Caco-2 (cell line): ENCODE data around the gene ABL1. TPM values are rescaled to one million over a fixed set of nuclear protein-coding genes. Genes with fewer than 3 reads are reported as not detected.

Experiments
- BruUV-seq: library from RNA; stranded (reverse); fragments of 400-500 nt; replicated peaks from 2 replicates; lab custom pipeline; 2021; lab: Mats Ljungman, UMichigan
- CTCF ChIA-PET: fragments of 300-600 bp; sonication (Branson Sonifier 250); formaldehyde crosslinking; loops from one replicate; lab custom pipeline; 2022; ENCODE audit warnings: antibody characterized with exemption; lab: Charles Lee
- POLR2A ChIA-PET: fragments of 300-600 bp; sonication (Branson Sonifier 250); formaldehyde crosslinking; loops from one replicate; lab custom pipeline; 2022; ENCODE audit warnings: antibody characterized with exemption; lab: Charles Lee
- DNase-seq, 2 experiments: peaks; one replicate each; pipeline versions ENCODE4 v3.0.0 to v3.0.0-alpha.2; 2020 to 2022
- H3K27me3 ChIP-seq: replicated peaks from 2 replicates; pipeline ENCODE4 v1.6.0; 2011; ENCODE audit warnings: low read length; ENCODE audit not compliant: control insufficient read depth, insufficient read depth
- H3K36me3 ChIP-seq: 2 replicates; pipeline ENCODE4 v1.5.1; 2011; ENCODE audit warnings: low read length; ENCODE audit not compliant: control insufficient read depth, insufficient read depth
- H3K4me1 ChIP-seq: fragments of 250-450 bp; sonication (Bioruptor Pico); 2 replicates; pipeline ENCODE4 v1.5.1; 2020; ENCODE audit warnings: mild to moderate bottlenecking
- H3K4me3 ChIP-seq: 2 replicates; pipeline ENCODE4 v1.5.1; 2011; ENCODE audit warnings: low read depth, mild to moderate bottlenecking, control low read depth, low read length
- H3K9me3 ChIP-seq: fragments of 250-450 bp; sonication (Bioruptor Pico); 2 replicates; pipeline ENCODE4 v1.5.1; 2020; ENCODE audit warnings: mild to moderate bottlenecking, moderate library complexity
- H3K27ac Mint-ChIP-seq: one replicate; pipeline ENCODE4 v1.8.0; 2022; ENCODE audit warnings: mixed read lengths; ENCODE audit not compliant: unreplicated experiment
- H3K27me3 Mint-ChIP-seq: one replicate; pipeline ENCODE4 v1.8.0; 2022; ENCODE audit warnings: mixed read lengths; ENCODE audit not compliant: insufficient read depth, unreplicated experiment
- H3K36me3 Mint-ChIP-seq: one replicate; pipeline ENCODE4 v1.8.0; 2022; ENCODE audit warnings: mild to moderate bottlenecking, mixed read lengths; ENCODE audit not compliant: insufficient read depth, unreplicated experiment
- H3K4me1 Mint-ChIP-seq: one replicate; pipeline ENCODE4 v1.8.0; 2022; ENCODE audit warnings: low read depth, mixed read lengths; ENCODE audit not compliant: unreplicated experiment
- H3K4me3 Mint-ChIP-seq: one replicate; pipeline ENCODE4 v1.8.0; 2022; ENCODE audit warnings: mild to moderate bottlenecking, moderate library complexity, mixed read lengths; ENCODE audit not compliant: unreplicated experiment
- H3K9me3 Mint-ChIP-seq: one replicate; pipeline ENCODE4 v1.8.0; 2022; ENCODE audit warnings: mixed read lengths; ENCODE audit not compliant: unreplicated experiment
- intact Hi-C: fragments of 100-400 bp; cut with micrococcal nuclease; formaldehyde crosslinking; loops from one replicate; pipeline ENCODE4 v1.10.0; 2022; ENCODE audit not compliant: unreplicated experiment
- total RNA-seq: library from RNA; stranded (reverse); gene quantifications from 2 replicates; pipeline ENCODE4 v1.2.3, GENCODE V29; 2022
- TF ChIP-seq, protein P1 (sequence below), 2 experiments: fragments of 200-600 bp in 1 of 2; IDR thresholded peaks; 1 replicate in 1 of 2; 2 replicates in 1 of 2; pipeline versions ENCODE4 v1.5.1 to v1.8.0; 2011 to 2022; ENCODE audit warnings: antibody characterized with exemption in 1 of 2, control low read depth in 1 of 2, inconsistent platforms in 1 of 2, low read depth in 1 of 2, low read length in 1 of 2, mild to moderate bottlenecking in 1 of 2, moderate library complexity in 1 of 2; ENCODE audit not compliant: insufficient read depth in 1 of 2, severe bottlenecking in 1 of 2, unreplicated experiment in 1 of 2

Gene ABL1
- total RNA-seq, 1 experiment from 2014 or later, result 55.2 TPM

DNA sequence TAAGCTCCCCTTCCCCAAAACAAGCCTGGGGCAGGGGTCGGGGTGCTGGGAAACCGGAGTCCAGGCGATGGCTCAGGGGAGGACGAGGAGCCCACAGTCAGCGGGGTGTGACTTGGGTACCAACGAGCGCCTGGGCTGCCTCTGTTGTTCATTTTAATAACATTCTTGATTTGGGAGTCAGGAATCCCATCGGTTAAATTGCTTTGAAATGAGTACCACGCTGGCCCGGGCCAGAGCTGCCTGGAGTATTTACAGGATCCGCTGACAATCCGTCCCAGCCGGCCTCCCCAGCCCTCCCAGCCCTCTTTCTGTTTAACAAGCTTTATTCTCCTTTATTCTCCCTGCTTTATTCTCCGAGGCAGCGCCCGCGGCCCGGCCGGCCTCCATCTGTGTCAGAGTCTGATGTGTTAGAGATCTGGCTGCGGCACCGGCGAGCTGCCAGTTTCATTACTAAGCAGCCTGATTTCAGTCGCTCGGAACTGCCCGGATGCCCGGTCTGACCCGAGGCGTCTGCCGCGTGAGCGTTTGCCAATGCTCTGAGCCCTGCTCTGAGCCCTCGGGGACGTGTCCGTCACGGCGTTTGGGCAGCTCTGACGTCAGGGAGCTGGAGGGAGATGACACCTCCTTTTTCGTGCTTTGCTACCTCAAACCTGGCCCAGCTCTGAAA, 78.0 kb downstream of the ABL1 start:
- Histone ChIP-seq H3K27me3 (no peaks in the 10 kb centered on the region), H3K4me1 (no peaks in the 10 kb centered on the region), H3K36me3 (no peaks in the 10 kb centered on the region), H3K9me3 (no peaks in the 10 kb centered on the region), H3K4me3 (no peak overlapping the region)
- Mint-ChIP-seq H3K27me3 (peaks cover 8% of the 10 kb centered on the region), H3K4me1 (no peaks in the 10 kb centered on the region), H3K27ac (no peak overlapping the region), H3K9me3 (no peaks in the 10 kb centered on the region), H3K36me3 (no peaks in the 10 kb centered on the region), H3K4me3 (no peak overlapping the region)
- CTCF ChIA-PET, result no interaction called here
- POLR2A ChIA-PET, result no interaction called here
- no peak for DNase-seq
- TF ChIP-seq, protein P1, sequence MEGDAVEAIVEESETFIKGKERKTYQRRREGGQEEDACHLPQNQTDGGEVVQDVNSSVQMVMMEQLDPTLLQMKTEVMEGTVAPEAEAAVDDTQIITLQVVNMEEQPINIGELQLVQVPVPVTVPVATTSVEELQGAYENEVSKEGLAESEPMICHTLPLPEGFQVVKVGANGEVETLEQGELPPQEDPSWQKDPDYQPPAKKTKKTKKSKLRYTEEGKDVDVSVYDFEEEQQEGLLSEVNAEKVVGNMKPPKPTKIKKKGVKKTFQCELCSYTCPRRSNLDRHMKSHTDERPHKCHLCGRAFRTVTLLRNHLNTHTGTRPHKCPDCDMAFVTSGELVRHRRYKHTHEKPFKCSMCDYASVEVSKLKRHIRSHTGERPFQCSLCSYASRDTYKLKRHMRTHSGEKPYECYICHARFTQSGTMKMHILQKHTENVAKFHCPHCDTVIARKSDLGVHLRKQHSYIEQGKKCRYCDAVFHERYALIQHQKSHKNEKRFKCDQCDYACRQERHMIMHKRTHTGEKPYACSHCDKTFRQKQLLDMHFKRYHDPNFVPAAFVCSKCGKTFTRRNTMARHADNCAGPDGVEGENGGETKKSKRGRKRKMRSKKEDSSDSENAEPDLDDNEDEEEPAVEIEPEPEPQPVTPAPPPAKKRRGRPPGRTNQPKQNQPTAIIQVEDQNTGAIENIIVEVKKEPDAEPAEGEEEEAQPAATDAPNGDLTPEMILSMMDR (IDR thresholded peaks at IDR 0.05; ENCODE audit: insufficient read depth in 1 of 2, low read depth in 1 of 2, low read length in 1 of 2, severe bottlenecking in 1 of 2, unreplicated experiment in 1 of 2), result no peak
- intact Hi-C loops, result no loop called here
- BruUV-seq, result no TSS peak

DNA sequence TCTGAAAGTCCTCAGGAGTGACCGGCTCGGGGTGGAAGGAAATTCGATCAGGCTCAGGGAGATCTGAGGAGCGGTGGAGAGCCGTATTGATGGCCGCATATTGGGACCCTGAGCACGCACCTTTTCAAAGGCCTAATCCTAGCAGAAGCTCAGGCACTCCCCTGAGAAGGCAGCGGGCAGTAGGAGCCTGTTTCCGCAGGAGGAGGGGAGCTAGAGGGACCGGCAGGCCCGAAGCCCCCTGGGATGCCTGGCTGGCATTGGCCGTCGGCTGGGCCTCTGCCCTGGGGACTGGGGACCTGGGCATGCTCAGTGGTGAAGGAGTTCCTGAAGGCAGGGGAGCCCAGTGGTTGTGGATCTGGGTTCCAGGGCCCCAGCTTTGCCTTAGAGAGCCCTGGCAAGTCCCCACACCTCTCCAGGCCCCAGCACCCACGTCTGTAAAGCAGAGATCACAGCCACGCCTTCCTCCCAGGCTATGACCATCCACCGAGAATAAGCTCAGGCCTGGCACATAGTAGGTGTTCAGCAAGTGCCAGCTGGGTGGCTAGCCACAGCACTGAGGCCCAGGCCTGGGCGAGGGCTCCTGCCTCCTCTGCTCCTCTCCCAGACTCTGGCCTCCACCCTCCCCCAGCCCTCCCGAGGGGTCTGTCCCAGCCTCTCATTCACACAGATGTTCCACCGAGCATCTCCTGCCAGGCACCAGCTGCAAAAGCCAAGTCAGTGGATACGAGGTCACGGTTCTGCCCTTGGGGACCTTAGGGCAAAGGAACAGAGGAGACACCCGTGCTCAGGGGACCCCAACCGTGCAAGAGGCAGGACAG, 78.8 kb downstream of the ABL1 start:
- Histone ChIP-seq H3K4me1 (no peaks in the 10 kb centered on the region), H3K36me3 (no peaks in the 10 kb centered on the region), H3K4me3 (no peak overlapping the region), H3K9me3 (no peaks in the 10 kb centered on the region), H3K27me3 (no peaks in the 10 kb centered on the region)
- Mint-ChIP-seq H3K4me3 (no peak overlapping the region), H3K27me3 (peaks cover 8% of the 10 kb centered on the region), H3K36me3 (no peaks in the 10 kb centered on the region), H3K9me3 (no peaks in the 10 kb centered on the region), H3K4me1 (no peaks in the 10 kb centered on the region), H3K27ac (no peak overlapping the region)
- TF ChIP-seq, protein P1 (IDR thresholded peaks at IDR 0.05; ENCODE audit: insufficient read depth in 1 of 2, low read depth in 1 of 2, low read length in 1 of 2, severe bottlenecking in 1 of 2, unreplicated experiment in 1 of 2), result no peak
- BruUV-seq, result no TSS peak
- intact Hi-C loops, result no loop called here
- no peak for DNase-seq
- POLR2A ChIA-PET, result no interaction called here
- CTCF ChIA-PET, result no interaction called here

DNA sequence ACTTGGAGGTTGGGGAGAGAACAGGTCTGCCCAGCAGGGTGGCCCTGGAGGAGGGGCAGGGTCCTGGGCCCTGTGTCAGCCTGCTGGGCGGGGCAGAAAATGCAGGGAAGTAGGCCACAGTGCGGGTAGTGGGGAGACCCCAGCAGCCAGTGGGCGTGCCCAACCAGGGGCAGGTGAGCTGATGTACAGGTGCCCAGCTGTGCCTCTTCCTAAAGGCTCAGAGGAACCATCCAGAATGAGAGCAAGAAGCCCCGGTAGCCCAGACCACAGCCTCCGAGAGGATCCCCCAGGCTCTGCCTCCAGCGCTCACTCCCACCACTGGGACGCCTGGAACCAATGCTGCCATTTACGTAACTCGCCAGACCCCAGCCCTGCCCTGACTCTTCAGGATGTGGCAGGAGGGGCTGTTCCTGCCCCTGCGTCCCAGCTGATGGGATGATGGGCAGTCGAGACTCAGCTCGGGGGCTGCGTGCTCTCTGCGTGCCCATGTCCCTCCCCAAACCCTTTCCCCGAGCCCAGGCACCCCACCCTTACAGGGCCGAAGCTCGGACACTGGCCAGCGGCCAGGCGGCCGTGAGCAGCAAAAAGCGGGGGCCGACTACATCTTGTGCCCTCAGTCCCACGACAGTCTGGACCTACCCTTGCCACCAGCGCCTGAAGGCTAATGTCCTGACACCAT, 79.5 kb downstream of the ABL1 start:
- intact Hi-C loops, result no loop called here
- ChIA-PET POLR2A (no interaction called here), CTCF (no interaction called here)
- DNase-seq, result no peak
- Mint-ChIP-seq H3K4me1 (no peaks in the 10 kb centered on the region), H3K36me3 (no peaks in the 10 kb centered on the region), H3K27ac (no peak overlapping the region), H3K27me3 (peaks cover 8% of the 10 kb centered on the region), H3K9me3 (no peaks in the 10 kb centered on the region), H3K4me3 (no peak overlapping the region)
- Histone ChIP-seq H3K4me1 (no peaks in the 10 kb centered on the region), H3K27me3 (no peaks in the 10 kb centered on the region), H3K36me3 (no peaks in the 10 kb centered on the region), H3K4me3 (no peak overlapping the region), H3K9me3 (no peaks in the 10 kb centered on the region)
- TF ChIP-seq, protein P1 (IDR thresholded peaks at IDR 0.05; ENCODE audit: insufficient read depth in 1 of 2, low read depth in 1 of 2, low read length in 1 of 2, severe bottlenecking in 1 of 2, unreplicated experiment in 1 of 2), result no peak
- no TSS peak for BruUV-seq
